Ascending aorta (tissue), 2 donors: ENCODE measurements around the gene CFB. TPM values are rescaled to one million over a fixed set of nuclear protein-coding genes. Genes with fewer than 3 reads are reported as not detected.
"Not testable (repeated sequence)": the region's sequence is repeated elsewhere in the genome, so short reads cannot be mapped to it uniquely, and the experiment has no call there.

Experiments
- DNase-seq, 2 donors: peaks; one replicate each; pipeline ENCODE4 v3.0.0-alpha.2; 2019; ENCODE audit warnings: low spot score in 2 of 2
- H3K27ac ChIP-seq, 2 donors: fragments of 200-600 bp; sonication (generic); one replicate each; pipeline ENCODE4 v1.5.1; 2016 to 2017; ENCODE audit warnings: mild to moderate bottlenecking in 1 of 2
- H3K27me3 ChIP-seq: fragments of 200-600 bp; sonication (generic); one replicate; pipeline ENCODE4 v1.5.1; 2017
- H3K36me3 ChIP-seq, 2 donors: fragments of 200-600 bp; sonication (generic); one replicate each; pipeline ENCODE4 v1.5.1; 2016
- H3K4me1 ChIP-seq, 2 donors: fragments of 200-600 bp; sonication (generic); one replicate each; pipeline ENCODE4 v1.5.1; 2016 to 2017; ENCODE audit warnings: mild to moderate bottlenecking in 1 of 2
- H3K4me3 ChIP-seq, 2 donors: fragments of 200-600 bp; sonication (generic); one replicate each; pipeline ENCODE4 v1.5.1; 2016 to 2017; ENCODE audit warnings: mild to moderate bottlenecking in 1 of 2
- H3K9me3 ChIP-seq, 2 donors: fragments of 200-600 bp; sonication (generic); one replicate each; pipeline ENCODE4 v1.5.1; 2016
- CTCF ChIP-seq, 3 experiments: fragments of 200-600 bp in 2 of 3; fragments of 450-650 bp in 1 of 3; sonication (generic) in 2 of 3; IDR thresholded peaks; one replicate each; pipeline ENCODE4 v1.5.1; 2016 to 2019; ENCODE audit warnings: antibody characterized with exemption in 3 of 3, mild to moderate bottlenecking in 1 of 3, moderate library complexity in 1 of 3
- intact Hi-C: fragments of 100-400 bp; cut with DNase I; formaldehyde crosslinking; loops from one replicate; pipeline ENCODE4 v1.15.1; 2023
- total RNA-seq: library from RNA; depleted of rRNA; stranded (reverse); fragments of >200 nt; gene quantifications from one replicate; pipeline ENCODE4 v1.1.0, GENCODE V29; 2016

Gene CFB
- total RNA-seq, 1 donor from 2014 or later: 132 TPM

DNA sequence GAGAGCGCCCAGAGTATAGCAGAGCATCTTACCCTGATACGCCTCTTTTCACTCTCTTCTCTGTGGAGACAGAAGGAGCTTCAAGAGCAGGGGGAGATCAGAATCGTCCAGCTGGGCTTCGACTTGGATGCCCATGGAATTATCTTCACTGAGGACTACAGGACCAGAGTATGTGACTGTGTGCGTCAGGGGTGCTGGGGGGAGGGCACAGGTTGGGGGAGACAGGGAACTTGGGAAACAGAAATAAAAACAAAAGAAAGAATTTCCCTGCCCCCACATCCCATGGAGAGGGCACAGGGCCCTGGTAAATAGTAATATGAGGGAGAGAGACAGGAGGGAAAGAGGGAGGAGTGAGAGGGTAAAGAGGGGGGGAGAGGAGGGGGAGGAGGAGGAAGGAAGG, 32.9 kb downstream of the CFB start:
- H3K9me3 ChIP-seq: no peaks in the 10 kb centered on the region
- intact Hi-C loops: loop anchor here (10.0 kb wide), 1 partner anchor 196 kb away; the partner anchor contains the start of genes AGPAT1 and RNF5
- H3K4me3 ChIP-seq: no peak overlapping the region
- no peaks in the 10 kb centered on the region for H3K4me1 ChIP-seq
- TF ChIP-seq CTCF (IDR thresholded peaks at IDR 0.05): no peak
- no peak for DNase-seq
- H3K27ac ChIP-seq: no peak overlapping the region
- no peaks in the 10 kb centered on the region for H3K27me3 ChIP-seq
- peaks cover 15 to 16% of the 10 kb centered on the region in 2 donors for H3K36me3 ChIP-seq

- intact Hi-C loops: loop anchor here (10.0 kb wide), 1 partner anchor 195 kb away; the partner anchor contains the start of genes AGPAT1 and RNF5
- Histone ChIP-seq H3K4me1 (no peaks in the 10 kb centered on the region), H3K9me3 (no peaks in the 10 kb centered on the region), H3K27ac (no peak overlapping the region), H3K4me3 (no peak overlapping the region), H3K27me3 (no peaks in the 10 kb centered on the region), H3K36me3 (peaks cover 15 to 16% of the 10 kb centered on the region in 2 donors)
- TF ChIP-seq CTCF (IDR thresholded peaks at IDR 0.05): no peak
- DNase-seq: no peak
Observed at GRCh38 chr6:31979238-31979898, 33.5 kb downstream of the CFB start.

DNA sequence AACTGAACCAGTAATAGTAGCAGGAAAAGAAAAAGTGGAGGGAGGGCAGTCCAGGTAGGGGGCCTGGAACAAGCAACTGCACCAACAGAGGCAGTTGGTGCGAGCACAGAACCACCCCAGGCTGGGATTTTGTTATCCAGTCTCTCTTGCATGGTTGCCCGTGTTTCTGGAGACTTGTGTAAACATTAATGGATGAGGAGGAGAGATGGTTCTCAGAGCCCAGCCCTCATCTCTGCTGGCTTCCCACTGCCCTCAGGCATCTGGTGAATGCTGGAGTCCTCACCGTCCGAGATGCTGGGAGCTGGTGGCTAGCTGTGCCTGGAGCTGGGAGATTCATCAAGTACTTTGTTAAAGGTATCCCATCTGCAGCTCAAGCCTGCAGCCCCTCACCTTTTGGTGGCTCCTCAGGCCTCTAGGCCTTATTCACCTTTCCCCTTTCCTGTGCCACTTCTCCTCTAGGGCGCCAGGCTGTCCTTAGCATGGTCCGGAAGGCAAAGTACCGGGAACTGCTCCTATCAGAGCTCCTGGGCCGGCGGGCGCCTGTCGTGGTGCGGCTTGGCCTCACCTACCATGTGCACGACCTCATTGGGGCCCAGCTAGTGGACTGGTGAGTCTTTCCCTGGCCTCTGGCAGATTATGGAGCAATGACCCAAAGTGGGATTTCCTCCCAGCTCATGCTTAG, 34.4 kb downstream of the CFB start:
- H3K27me3 ChIP-seq, H3K27ac ChIP-seq, intact Hi-C loops, DNase-seq, H3K4me3 ChIP-seq, H3K9me3 ChIP-seq, H3K4me1 ChIP-seq: not testable (repeated sequence)
- peaks cover 15 to 16% of the 10 kb centered on the region in 2 donors for H3K36me3 ChIP-seq

DNA sequence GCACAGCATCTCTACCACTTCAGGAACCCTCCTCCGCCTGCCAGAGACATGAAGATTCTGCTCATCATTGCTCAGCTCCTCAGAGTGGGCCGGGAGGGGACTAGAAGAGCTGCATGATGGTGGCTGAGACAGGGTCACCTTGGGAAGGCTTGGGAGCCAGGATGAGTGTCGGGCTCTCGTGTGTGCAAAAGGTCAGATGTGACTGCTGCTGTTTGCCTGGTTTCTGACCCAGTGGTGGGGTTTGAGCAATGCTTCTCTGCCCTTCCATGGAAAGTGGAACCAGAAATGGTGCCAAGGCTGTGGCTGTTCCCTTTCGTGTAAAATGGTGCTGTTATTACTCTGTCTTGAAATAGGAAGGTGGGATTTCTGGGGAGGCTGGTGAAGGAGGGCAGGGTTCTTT, 35.1 kb downstream of the CFB start:
- H3K27me3 ChIP-seq, DNase-seq, H3K4me3 ChIP-seq, H3K9me3 ChIP-seq, H3K27ac ChIP-seq, intact Hi-C loops, H3K4me1 ChIP-seq: not testable (repeated sequence)
- H3K36me3 ChIP-seq: peaks cover 15 to 16% of the 10 kb centered on the region in 2 donors

DNA sequence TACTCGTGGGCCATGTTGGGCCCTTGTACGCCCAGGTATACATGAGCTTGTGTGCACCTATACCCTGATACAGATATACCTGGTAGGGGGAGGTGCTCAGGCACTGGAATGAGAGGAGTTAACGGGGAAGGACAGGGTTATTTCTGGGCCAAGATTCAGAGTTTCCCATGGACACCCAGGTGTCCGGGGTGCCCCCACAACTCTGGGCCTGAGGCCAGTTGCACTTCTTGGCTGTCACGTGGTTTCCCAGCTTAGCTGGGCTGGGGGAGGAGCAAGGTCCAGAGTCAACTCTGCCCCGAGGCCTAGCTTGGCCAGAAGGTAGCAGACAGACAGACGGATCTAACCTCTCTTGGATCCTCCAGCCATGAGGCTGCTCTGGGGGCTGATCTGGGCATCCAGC, 35.8 kb downstream of the CFB start, which contains the start of gene C4A:
Gene C4A (plus strand): TSS at position 314 of the 400 bp plus-strand sequence. CDS start 51 bp downstream, at position 365.
- H3K27me3 ChIP-seq, H3K4me3 ChIP-seq, DNase-seq, H3K9me3 ChIP-seq, H3K4me1 ChIP-seq, H3K27ac ChIP-seq, intact Hi-C loops: not testable (repeated sequence)
- H3K36me3 ChIP-seq: peaks cover 14 to 16% of the 10 kb centered on the region in 2 donors

DNA sequence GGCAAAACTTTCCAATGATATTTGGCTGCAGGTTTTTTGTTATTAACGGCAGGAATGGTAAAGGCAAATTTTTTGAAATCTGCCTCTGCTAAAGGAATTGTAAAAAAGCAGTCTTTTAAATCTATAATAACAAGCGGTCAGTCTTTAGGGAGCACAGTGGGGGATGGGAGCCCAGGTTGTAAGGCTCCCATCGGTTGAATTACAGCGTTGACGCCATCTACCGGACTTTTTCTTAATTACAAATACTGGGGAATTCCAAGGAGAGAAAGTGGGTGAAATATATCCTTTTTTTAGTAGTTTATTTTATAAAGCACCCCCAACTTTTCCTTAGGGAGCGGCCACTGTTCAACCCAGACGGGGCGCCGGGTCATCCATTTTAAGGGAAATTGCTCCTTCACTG, 43.5 kb downstream of the CFB start:
- DNase-seq, H3K36me3 ChIP-seq, intact Hi-C loops, H3K27me3 ChIP-seq, H3K27ac ChIP-seq, H3K9me3 ChIP-seq, H3K4me1 ChIP-seq, H3K4me3 ChIP-seq: not testable (repeated sequence)

- H3K36me3 ChIP-seq, H3K27me3 ChIP-seq, intact Hi-C loops, H3K4me3 ChIP-seq, H3K27ac ChIP-seq, H3K9me3 ChIP-seq, H3K4me1 ChIP-seq: not testable (repeated sequence)
- DNase-seq: peak in 1 of 2 donors; percentile 48
Observed at GRCh38 chr6:31994421-31994820, 48.5 kb downstream of the CFB start.

GRCh38 chr6:31996385-31996784, 50.5 kb downstream of the CFB start:
- DNase-seq: peak in 1 of 2 donors; percentile 16
- H3K4me3 ChIP-seq, H3K4me1 ChIP-seq, H3K27ac ChIP-seq, H3K9me3 ChIP-seq, H3K27me3 ChIP-seq, H3K36me3 ChIP-seq, intact Hi-C loops: not testable (repeated sequence)

Other genes starting within 250 kb of the CFB start
- gene ABHD16A, start 242.8 kb upstream of the CFB start, total RNA-seq: 28.0 TPM
- gene LY6G6F, start 239.2 kb upstream of the CFB start, total RNA-seq: not detected
- not detected for gene LY6G6D, start 230.7 kb upstream of the CFB start, total RNA-seq
- gene LY6G6C, start 224.3 kb upstream of the CFB start, total RNA-seq: not detected
- gene MPIG6B, start 222.7 kb upstream of the CFB start, total RNA-seq: not detected
- 150 TPM for gene DDAH2, start 216.8 kb upstream of the CFB start, total RNA-seq
- 281 TPM for gene CLIC1, start 209.6 kb upstream of the CFB start, total RNA-seq
- 17.7 TPM for gene MSH5, start 206.1 kb upstream of the CFB start, total RNA-seq
- not detected for gene SAPCD1, start 183.4 kb upstream of the CFB start, total RNA-seq
- not detected for gene VWA7, start 168.8 kb upstream of the CFB start, total RNA-seq
- gene VARS1, start 150.3 kb upstream of the CFB start, total RNA-seq: 48.3 TPM
- gene LSM2, start 139.1 kb upstream of the CFB start, total RNA-seq: 61.3 TPM
- not detected for gene HSPA1L, start 130.8 kb upstream of the CFB start, total RNA-seq
- 288 TPM for gene HSPA1A, start 130.6 kb upstream of the CFB start, total RNA-seq
- gene HSPA1B, start 118.4 kb upstream of the CFB start, total RNA-seq: 613 TPM
- gene NEU1, start 83.3 kb upstream of the CFB start, total RNA-seq: 21.6 TPM
- gene SLC44A4, start 67.1 kb upstream of the CFB start, total RNA-seq: not detected
- gene EHMT2, start 48.4 kb upstream of the CFB start, total RNA-seq: 39.5 TPM
- gene ZBTB12, start 44.0 kb upstream of the CFB start, total RNA-seq: 7.3 TPM
- 18.6 TPM for gene C2, start 18.4 kb upstream of the CFB start, total RNA-seq
- gene NELFE, start 12.9 kb downstream of the CFB start, total RNA-seq: 208 TPM
- 77.4 TPM for gene SKIC2, start 13.1 kb downstream of the CFB start, total RNA-seq
- 18.0 TPM for gene DXO, start 26.0 kb downstream of the CFB start, total RNA-seq
- 147 TPM for gene C4A, start 36.0 kb downstream of the CFB start, total RNA-seq
- gene C4B, start 68.7 kb downstream of the CFB start, total RNA-seq: 133 TPM
- gene CYP21A2, start 92.3 kb downstream of the CFB start, total RNA-seq: 14.0 TPM
- gene TNXB, start 163.2 kb downstream of the CFB start, total RNA-seq: 493 TPM
- 123 TPM for gene ATF6B, start 182.2 kb downstream of the CFB start, total RNA-seq
- not detected for gene FKBPL, start 184.2 kb downstream of the CFB start, total RNA-seq
- gene PRRT1, start 205.8 kb downstream of the CFB start, total RNA-seq: 1.4 TPM
- 839 TPM for gene PPT2, start 208.0 kb downstream of the CFB start, total RNA-seq
- 9.4 TPM for gene EGFL8, start 218.5 kb downstream of the CFB start, total RNA-seq
- 136 TPM for gene AGPAT1, start 230.0 kb downstream of the CFB start, total RNA-seq
- gene RNF5, start 232.3 kb downstream of the CFB start, total RNA-seq: 73.0 TPM
- gene AGER, start 238.2 kb downstream of the CFB start, total RNA-seq: 6.1 TPM
- 18.1 TPM for gene PBX2, start 244.1 kb downstream of the CFB start, total RNA-seq
- 19.4 TPM for gene GPSM3, start 246.5 kb downstream of the CFB start, total RNA-seq